Prostate gland (tissue), 2 donors: ENCODE data around the gene SLC4A1.

Experiments used
- POLR2A ChIP-seq: fragments of 450-650 bp; IDR thresholded peaks from one replicate; pipeline ENCODE4 v1.6.1; 2016; ENCODE audit warnings: antibody characterized with exemption, mild to moderate bottlenecking
- TF ChIP-seq, protein P1 (sequence below), 4 experiments: fragments of 200-600 bp in 2 of 4; fragments of 450-650 bp in 2 of 4; sonication (generic) in 2 of 4; IDR thresholded peaks; 1 replicate in 3 of 4; 2 replicates in 1 of 4; pipeline ENCODE4 v1.5.1; 2016 to 2019; ENCODE audit warnings: antibody characterized with exemption in 4 of 4, mild to moderate bottlenecking in 2 of 4, moderate library complexity in 2 of 4

DNA sequence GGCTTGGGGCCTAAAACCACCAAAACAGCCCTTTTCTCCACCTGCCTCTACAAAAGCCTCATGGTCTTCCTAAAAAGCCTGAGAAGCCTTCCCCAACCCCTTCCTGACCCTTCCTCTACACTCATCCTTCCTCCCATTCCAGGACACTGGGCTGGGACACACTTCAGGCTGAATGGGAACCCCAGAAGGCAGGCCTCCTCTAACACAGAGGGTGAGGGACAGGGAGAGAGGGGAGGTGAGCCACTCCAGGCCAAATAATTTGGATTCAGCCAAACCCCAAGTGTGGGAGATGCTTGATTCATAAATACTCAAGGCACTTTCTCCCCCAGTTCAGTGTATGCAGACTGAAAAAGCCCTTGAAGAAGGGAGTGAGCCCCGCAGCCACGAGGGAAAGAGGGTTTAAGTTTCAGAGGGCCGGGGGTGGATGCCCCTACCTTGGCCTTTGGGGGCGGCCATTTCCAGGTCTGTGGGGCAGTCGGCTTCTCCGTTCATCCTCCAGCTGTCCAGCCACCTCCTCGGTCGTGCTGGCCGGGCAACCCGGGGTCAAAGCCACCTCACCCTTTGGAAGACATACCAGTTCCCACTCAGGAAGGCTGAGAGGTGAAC lies 50.1 kb downstream of the SLC4A1 start:
- TF ChIP-seq POLR2A: no peak
- TF ChIP-seq, protein P1, sequence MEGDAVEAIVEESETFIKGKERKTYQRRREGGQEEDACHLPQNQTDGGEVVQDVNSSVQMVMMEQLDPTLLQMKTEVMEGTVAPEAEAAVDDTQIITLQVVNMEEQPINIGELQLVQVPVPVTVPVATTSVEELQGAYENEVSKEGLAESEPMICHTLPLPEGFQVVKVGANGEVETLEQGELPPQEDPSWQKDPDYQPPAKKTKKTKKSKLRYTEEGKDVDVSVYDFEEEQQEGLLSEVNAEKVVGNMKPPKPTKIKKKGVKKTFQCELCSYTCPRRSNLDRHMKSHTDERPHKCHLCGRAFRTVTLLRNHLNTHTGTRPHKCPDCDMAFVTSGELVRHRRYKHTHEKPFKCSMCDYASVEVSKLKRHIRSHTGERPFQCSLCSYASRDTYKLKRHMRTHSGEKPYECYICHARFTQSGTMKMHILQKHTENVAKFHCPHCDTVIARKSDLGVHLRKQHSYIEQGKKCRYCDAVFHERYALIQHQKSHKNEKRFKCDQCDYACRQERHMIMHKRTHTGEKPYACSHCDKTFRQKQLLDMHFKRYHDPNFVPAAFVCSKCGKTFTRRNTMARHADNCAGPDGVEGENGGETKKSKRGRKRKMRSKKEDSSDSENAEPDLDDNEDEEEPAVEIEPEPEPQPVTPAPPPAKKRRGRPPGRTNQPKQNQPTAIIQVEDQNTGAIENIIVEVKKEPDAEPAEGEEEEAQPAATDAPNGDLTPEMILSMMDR (IDR thresholded peaks at IDR 0.05): no peak
